ENCODE data around the gene KRTAP5-4.
"Not testable (repeated sequence)": the region's sequence is repeated elsewhere in the genome, so short reads cannot be mapped to it uniquely, and the experiment has no call there.

KRTAP5-4 gene

GRCh38 chr11:1622086-1622485 lies at the start of gene KRTAP5-4:
KRTAP5-4 (minus strand) TSS chr11:1622138; CDS start chr11:1622093, 45 bp downstream.
- DNase-seq (ENCODE audit: low read depth, low spot score): no peak
- no peaks in the 10 kb centered on the region; the same call in 1 of the 2 replicates for H3K27me3 ChIP-seq (ENCODE audit: control insufficient read depth, insufficient read depth, low read length)
- no CpG with 5 or more reads among the region's 1 CpG for WGBS (ENCODE audit: insufficient coverage, insufficient read length)

DNA sequence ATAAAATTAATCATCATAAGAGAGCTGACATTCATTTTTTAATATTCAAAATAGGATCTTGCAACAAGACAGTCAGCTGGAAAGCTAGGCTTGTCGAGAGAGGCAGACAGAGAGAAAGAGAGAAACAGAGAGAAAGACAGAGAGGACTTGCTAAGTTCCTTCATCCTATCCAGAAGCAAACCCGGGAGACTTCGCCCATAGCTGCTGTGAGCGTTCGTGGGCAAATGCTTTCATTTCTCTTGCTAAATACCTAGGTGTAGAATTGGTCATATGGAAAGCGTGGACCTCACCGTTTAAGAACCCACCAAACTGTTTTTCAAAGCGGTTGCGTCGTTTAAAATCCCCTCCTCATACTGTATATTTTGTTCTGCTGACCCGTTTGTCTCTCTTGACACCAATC lies 49.7 kb upstream of the KRTAP5-4 start:
- Histone ChIP-seq H3K9me3 (ENCODE audit: control insufficient read depth, insufficient read depth, low read length) (no peaks in the 10 kb centered on the region), H3K4me3 (ENCODE audit: low read length) (no peak overlapping the region), H3K4me1 (ENCODE audit: control insufficient read depth, insufficient read depth, low read length) (no peaks in the 10 kb centered on the region), H3K36me3 (ENCODE audit: control insufficient read depth, insufficient read depth, low read length) (no peaks in the 10 kb centered on the region), H3K27me3 (ENCODE audit: control insufficient read depth, insufficient read depth, low read length) (no peaks in the 10 kb centered on the region), H3K27ac (ENCODE audit: low read length) (no peak overlapping the region)
- WGBS (ENCODE audit: insufficient coverage, insufficient read length): no CpG with 5 or more reads among the region's 11 CpGs
- DNase-seq (ENCODE audit: low read depth, low spot score): no peak

More at GRCh38 chr11:1622086-1622485, at the start of gene KRTAP5-4:
- H3K4me1 ChIP-seq (ENCODE audit: control insufficient read depth, insufficient read depth, low read length): no peaks in the 10 kb centered on the region
- no peaks in the 10 kb centered on the region for H3K9me3 ChIP-seq (ENCODE audit: control insufficient read depth, insufficient read depth, low read length)
- H3K36me3 ChIP-seq (ENCODE audit: control insufficient read depth, insufficient read depth, low read length): no peaks in the 10 kb centered on the region
- H3K27ac ChIP-seq (ENCODE audit: low read length): no peak within 1 kb of the TSS
- no peak within 1 kb of the TSS for H3K4me3 ChIP-seq (ENCODE audit: low read length)

GRCh38 chr11:1670905-1671371 lies 49.0 kb upstream of the KRTAP5-4 start:
- no peaks in the 10 kb centered on the region for H3K27me3 ChIP-seq (ENCODE audit: control insufficient read depth, insufficient read depth, low read length)
- DNase-seq (ENCODE audit: low read depth, low spot score): no peak
- H3K4me1 ChIP-seq (ENCODE audit: control insufficient read depth, insufficient read depth, low read length): no peaks in the 10 kb centered on the region
- no peaks in the 10 kb centered on the region for H3K9me3 ChIP-seq (ENCODE audit: control insufficient read depth, insufficient read depth, low read length)
- no CpG with 5 or more reads among the region's 11 CpGs for WGBS (ENCODE audit: insufficient coverage, insufficient read length)
- H3K36me3 ChIP-seq (ENCODE audit: control insufficient read depth, insufficient read depth, low read length): no peaks in the 10 kb centered on the region
- no peak overlapping the region for H3K4me3 ChIP-seq (ENCODE audit: low read length)
- no peak overlapping the region for H3K27ac ChIP-seq (ENCODE audit: low read length)

DNA sequence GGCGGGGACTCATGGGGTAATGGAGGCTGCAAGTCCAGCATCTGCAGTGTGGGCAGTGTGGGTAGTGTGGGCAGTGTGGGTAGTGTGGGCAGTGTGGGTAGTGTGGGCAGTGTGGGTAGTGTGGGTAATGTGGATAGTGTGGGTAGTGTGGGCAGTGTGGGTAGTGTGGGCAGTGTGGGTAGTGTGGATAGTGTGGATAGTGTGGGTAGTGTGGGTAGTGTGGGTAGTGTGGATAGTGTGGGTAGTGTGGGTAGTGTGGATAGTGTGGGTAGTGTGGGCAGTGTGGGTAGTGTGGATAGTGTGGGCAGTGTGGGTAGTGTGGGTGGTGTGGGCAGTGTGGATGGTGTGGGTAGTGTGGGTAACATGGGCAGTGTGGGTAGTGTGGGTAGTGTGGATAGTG lies 48.5 kb upstream of the KRTAP5-4 start:
- no CpG with 5 or more reads among the region's 1 CpG for WGBS (ENCODE audit: insufficient coverage, insufficient read length)
- not testable (repeated sequence) for H3K27ac ChIP-seq (ENCODE audit: low read length); H3K9me3 ChIP-seq (ENCODE audit: control insufficient read depth, insufficient read depth, low read length); H3K4me3 ChIP-seq (ENCODE audit: low read length); H3K36me3 ChIP-seq (ENCODE audit: control insufficient read depth, insufficient read depth, low read length); H3K4me1 ChIP-seq (ENCODE audit: control insufficient read depth, insufficient read depth, low read length); DNase-seq (ENCODE audit: low read depth, low spot score); H3K27me3 ChIP-seq (ENCODE audit: control insufficient read depth, insufficient read depth, low read length)

DNA sequence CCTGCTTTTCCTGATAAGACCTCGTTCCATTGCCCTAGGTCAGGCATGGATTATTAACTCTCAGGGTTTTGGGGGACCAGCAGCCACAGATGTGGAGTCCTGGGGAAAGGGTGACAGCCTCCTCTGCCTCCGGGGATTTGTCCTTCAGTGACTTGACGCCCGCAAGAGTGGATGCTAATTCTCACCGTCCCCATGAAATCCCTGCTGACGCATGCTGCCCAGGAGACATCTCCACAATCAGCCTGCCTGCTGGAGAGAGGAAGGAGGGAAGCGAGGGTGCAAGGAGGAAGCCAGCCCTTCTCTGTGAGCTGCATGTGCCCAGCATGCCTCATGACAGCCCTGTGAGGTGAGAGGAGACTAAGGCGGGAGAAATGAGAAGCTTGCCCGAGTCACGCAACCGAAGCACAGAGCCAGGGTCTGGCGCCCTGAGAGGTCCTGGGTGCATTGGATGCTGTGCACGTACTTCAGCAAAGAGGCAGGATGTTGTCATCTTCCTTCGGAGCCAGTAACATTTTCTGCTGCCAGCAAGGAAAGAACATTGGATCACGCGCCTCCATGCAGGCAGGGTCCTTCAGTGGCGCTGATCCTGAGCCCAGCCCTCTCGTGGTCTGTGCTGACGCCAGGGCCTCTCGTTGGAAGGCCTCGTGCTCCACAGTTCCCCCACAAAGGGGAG lies 47.7 kb upstream of the KRTAP5-4 start:
- WGBS (ENCODE audit: insufficient coverage, insufficient read length): no CpG with 5 or more reads among the region's 21 CpGs
- Histone ChIP-seq H3K27ac (ENCODE audit: low read length) (no peak overlapping the region), H3K36me3 (ENCODE audit: control insufficient read depth, insufficient read depth, low read length) (no peaks in the 10 kb centered on the region), H3K4me3 (ENCODE audit: low read length) (no peak overlapping the region), H3K9me3 (ENCODE audit: control insufficient read depth, insufficient read depth, low read length) (no peaks in the 10 kb centered on the region), H3K4me1 (ENCODE audit: control insufficient read depth, insufficient read depth, low read length) (no peaks in the 10 kb centered on the region), H3K27me3 (ENCODE audit: control insufficient read depth, insufficient read depth, low read length) (no peaks in the 10 kb centered on the region)
- DNase-seq (ENCODE audit: low read depth, low spot score): no peak

DNA sequence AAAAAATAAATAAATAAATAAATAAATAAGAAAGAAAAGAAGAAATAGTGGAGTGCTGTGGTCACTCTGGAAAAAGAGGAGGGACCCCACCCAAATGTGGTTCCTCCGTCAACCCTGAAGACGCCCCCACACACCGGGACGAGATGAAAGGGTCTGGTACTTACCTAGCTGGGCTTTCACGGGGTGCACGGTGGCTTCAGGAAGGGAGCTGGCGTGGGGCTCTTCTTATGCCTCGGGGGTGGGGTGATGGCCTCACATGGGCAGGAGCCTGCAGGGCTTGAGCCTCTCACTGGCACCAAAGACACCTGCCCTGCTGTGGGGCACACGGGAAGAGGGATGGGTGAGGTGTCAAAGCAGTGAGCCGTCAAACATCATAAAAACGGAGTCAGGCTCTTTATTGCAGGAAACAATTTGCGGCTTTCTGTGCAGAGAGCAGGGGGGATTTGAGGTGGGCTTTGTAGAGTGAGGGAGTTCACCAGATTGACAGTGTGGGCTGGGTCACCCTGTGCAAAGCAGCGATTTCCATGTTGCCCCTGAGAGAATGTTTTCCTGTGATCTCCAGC lies 47.1 kb upstream of the KRTAP5-4 start:
- no peak overlapping the region for H3K4me3 ChIP-seq (ENCODE audit: low read length)
- no peaks in the 10 kb centered on the region for H3K9me3 ChIP-seq (ENCODE audit: control insufficient read depth, insufficient read depth, low read length)
- no peak for DNase-seq (ENCODE audit: low read depth, low spot score)
- no peaks in the 10 kb centered on the region for H3K36me3 ChIP-seq (ENCODE audit: control insufficient read depth, insufficient read depth, low read length)
- no CpG with 5 or more reads among the region's 13 CpGs for WGBS (ENCODE audit: insufficient coverage, insufficient read length)
- no peaks in the 10 kb centered on the region for H3K27me3 ChIP-seq (ENCODE audit: control insufficient read depth, insufficient read depth, low read length)
- H3K4me1 ChIP-seq (ENCODE audit: control insufficient read depth, insufficient read depth, low read length): no peaks in the 10 kb centered on the region
- H3K27ac ChIP-seq (ENCODE audit: low read length): no peak overlapping the region

GRCh38 chr11:1667906-1668305 lies 46.0 kb upstream of the KRTAP5-4 start:
- no peak overlapping the region for H3K4me3 ChIP-seq (ENCODE audit: low read length)
- no peaks in the 10 kb centered on the region for H3K36me3 ChIP-seq (ENCODE audit: control insufficient read depth, insufficient read depth, low read length)
- no peaks in the 10 kb centered on the region for H3K4me1 ChIP-seq (ENCODE audit: control insufficient read depth, insufficient read depth, low read length)
- H3K27ac ChIP-seq (ENCODE audit: low read length): no peak overlapping the region
- WGBS (ENCODE audit: insufficient coverage, insufficient read length): no CpG with 5 or more reads among the region's 16 CpGs
- no peaks in the 10 kb centered on the region for H3K27me3 ChIP-seq (ENCODE audit: control insufficient read depth, insufficient read depth, low read length)
- DNase-seq (ENCODE audit: low read depth, low spot score): no peak
- H3K9me3 ChIP-seq (ENCODE audit: control insufficient read depth, insufficient read depth, low read length): no peaks in the 10 kb centered on the region

DNA sequence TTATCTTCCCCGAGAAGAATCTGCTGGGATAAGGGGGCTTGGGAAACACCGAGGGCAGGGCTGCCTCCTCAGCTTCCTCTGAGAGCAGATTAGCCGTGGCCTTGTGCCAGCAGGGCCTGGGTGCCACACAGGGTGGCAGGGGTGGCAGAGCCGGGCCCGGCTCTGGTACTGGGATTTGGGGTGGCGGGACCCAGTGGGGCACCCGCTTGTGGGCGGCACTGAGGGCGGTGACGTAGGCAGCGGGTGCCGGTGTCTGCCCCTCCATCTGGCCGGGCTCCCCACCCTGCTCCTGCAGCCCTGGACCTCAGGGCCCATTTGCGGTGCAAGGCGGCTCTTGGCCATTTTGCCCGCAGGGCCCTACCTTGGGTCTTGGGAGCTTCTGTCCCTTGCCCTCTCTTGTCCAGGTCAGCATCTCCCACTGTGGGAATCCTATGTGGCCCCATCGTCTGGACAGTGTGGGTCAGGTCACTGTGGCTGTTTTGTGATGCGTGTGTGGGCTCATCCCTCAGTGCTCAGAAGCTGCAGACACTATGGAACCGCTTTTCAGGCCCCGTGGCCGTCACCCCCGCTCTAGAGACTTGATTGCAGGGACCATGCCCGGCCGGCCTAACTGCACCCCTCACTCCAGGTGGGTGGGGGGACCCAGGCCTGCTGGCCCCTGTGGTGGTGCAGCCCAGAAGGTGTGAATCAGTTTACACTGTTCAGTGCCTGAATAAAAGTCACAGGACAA lies 45.3 kb upstream of the KRTAP5-4 start:
- Histone ChIP-seq H3K4me1 (ENCODE audit: control insufficient read depth, insufficient read depth, low read length) (no peaks in the 10 kb centered on the region), H3K9me3 (ENCODE audit: control insufficient read depth, insufficient read depth, low read length) (no peaks in the 10 kb centered on the region), H3K27me3 (ENCODE audit: control insufficient read depth, insufficient read depth, low read length) (no peaks in the 10 kb centered on the region), H3K27ac (ENCODE audit: low read length) (no peak overlapping the region), H3K36me3 (ENCODE audit: control insufficient read depth, insufficient read depth, low read length) (no peaks in the 10 kb centered on the region), H3K4me3 (ENCODE audit: low read length) (no peak overlapping the region)
- no CpG with 5 or more reads among the region's 24 CpGs for WGBS (ENCODE audit: insufficient coverage, insufficient read length)
- DNase-seq (ENCODE audit: low read depth, low spot score): no peak

DNA sequence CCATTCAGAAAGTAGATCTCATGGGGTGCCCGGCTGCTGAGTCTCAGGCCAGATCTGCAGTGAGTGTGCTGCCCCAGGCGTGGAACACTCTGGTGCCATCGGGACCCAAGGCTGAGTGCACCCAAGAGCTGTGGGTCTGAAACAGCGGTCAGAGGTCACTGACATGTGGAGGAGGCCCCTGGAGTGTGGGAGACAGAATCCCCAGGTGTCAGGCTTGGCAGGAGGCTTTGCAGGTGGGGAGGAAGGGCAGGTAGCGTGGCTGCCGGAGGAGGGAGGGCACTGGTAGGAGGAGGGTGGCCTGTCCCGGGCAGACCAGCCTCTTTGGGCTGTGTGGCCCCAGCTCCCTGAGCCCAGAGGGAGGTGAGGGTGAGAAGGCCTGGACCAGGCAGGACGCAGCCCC lies 43.4 kb upstream of the KRTAP5-4 start:
- H3K4me3 ChIP-seq (ENCODE audit: low read length): no peak overlapping the region
- no peak for DNase-seq (ENCODE audit: low read depth, low spot score)
- no CpG with 5 or more reads among the region's 8 CpGs for WGBS (ENCODE audit: insufficient coverage, insufficient read length)
- no peak overlapping the region for H3K27ac ChIP-seq (ENCODE audit: low read length)
- H3K36me3 ChIP-seq (ENCODE audit: control insufficient read depth, insufficient read depth, low read length): no peaks in the 10 kb centered on the region
- no peaks in the 10 kb centered on the region for H3K4me1 ChIP-seq (ENCODE audit: control insufficient read depth, insufficient read depth, low read length)
- H3K9me3 ChIP-seq (ENCODE audit: control insufficient read depth, insufficient read depth, low read length): no peaks in the 10 kb centered on the region
- H3K27me3 ChIP-seq (ENCODE audit: control insufficient read depth, insufficient read depth, low read length): no peaks in the 10 kb centered on the region

DNA sequence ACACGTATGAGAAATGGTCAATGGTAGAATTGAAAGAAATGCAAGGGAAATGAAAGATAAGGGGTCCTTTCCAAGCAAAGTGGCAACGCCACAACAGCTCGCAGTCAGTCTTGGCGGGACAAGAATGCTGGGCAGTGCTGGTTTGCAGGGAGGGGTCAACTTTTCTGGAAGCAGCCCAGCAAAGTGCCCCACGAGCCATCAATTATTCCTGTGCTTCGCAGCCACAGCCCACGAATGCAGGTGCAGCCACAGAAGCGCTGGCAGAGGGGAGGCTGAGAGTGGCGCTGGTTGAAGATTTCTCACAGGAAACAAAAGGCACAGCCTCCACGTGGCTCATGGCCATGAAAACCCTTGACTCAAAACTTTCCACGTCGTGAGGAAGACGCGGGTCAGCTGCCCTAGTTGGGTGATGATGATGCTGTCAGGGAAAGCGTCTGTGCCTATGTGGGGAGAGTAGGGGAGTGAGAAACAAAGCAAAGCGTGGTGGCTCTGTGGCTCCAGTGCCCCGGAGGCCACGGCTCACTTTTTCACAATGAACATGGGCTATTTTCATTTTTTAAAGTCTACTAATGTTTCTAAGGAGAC lies 40.9 kb upstream of the KRTAP5-4 start:
- not testable (repeated sequence) for H3K9me3 ChIP-seq (ENCODE audit: control insufficient read depth, insufficient read depth, low read length); H3K36me3 ChIP-seq (ENCODE audit: control insufficient read depth, insufficient read depth, low read length); H3K4me3 ChIP-seq (ENCODE audit: low read length); DNase-seq (ENCODE audit: low read depth, low spot score); H3K4me1 ChIP-seq (ENCODE audit: control insufficient read depth, insufficient read depth, low read length); H3K27ac ChIP-seq (ENCODE audit: low read length); H3K27me3 ChIP-seq (ENCODE audit: control insufficient read depth, insufficient read depth, low read length)
- no CpG with 5 or more reads among the region's 18 CpGs for WGBS (ENCODE audit: insufficient coverage, insufficient read length)

Measured in iPS DF 6.9 (cell line).